ENCODE data around the gene EIF3K.

Gene EIF3K

DNA sequence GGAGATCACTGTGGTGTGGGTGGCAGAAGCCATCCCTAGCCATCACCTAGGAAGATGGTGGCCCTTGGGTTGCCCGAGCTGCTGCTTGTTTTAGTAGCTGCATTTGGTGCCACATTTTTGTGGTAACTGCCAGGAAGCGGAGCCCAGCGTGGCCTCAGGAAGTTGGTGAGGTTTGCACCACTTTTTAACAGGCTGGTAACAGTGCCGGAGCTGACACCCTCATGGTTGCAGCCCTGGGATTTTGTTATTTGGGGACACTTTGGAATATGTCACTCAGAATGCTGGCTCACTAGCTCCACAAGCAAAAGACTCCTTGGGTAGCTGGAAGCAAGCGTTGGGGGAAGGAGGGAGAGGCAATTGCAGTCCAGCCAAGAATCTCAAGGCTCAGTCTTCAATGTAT is 50.6 kb downstream of the EIF3K start:
- peak in 1 of 2 donors; percentile 41 for DNase-seq

DNA sequence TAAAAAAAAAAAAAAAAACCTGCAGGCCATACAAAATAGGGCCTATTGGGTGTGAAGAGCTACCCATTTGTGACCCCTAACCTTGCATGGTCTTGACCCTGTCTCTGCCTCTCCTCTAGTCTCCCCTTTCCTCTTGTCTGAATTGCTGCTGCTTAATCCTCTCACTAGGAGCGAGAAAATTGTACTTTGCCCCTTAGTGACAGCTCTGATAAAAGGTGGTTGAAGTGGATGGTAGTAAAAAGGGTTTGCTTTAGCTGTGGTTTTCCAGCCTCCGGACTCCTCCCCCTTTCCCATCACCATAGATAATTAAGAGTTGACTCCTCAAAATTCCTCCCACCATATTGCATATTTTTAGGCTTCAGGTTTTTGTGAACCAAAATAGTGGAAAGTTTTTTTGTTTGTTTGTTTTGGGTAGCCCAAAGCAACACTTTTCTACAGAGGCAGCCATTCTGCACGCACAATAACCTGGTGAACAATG is 52.0 kb downstream of the EIF3K start:
- DNase-seq, result no peak

DNA sequence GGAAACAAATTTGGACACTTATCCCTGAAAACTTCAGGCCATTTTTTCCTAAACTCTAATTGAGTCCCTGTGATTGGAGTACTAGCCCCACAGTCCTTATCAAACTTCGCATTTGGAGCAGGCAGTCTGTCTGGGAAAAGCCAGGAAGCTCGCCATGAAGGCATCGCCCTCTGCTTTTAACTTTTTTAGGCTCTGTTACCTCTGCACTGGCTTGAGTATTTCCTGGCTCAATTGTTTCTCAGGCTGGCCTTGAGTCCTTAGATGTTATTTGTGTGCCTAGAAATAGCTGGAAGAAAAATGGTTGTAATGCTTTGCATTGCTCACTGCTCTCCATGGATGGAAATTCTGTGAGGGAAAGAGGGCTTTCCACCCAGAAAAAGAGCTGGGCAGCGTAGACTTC is 52.7 kb downstream of the EIF3K start:
- no peak for DNase-seq

DNA sequence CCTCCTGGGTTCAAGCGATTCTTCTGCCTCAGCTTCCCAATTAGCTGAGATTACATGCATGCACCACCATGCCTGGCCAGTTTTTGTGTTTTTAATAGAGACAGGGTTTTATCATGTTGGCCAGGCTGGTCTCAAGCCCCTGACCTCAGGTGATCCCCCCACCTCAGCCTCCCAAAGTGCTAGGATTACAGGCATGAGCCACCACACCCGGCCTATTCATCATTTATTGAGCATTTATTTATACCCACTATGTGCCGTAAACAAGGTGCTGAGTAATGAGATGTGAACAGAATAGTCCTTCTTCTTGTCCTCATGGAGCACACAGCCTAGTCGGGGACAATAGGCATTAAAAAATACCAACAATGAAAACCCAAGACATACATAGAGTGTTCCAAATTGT is 54.0 kb downstream of the EIF3K start:
- no peak for DNase-seq

DNA sequence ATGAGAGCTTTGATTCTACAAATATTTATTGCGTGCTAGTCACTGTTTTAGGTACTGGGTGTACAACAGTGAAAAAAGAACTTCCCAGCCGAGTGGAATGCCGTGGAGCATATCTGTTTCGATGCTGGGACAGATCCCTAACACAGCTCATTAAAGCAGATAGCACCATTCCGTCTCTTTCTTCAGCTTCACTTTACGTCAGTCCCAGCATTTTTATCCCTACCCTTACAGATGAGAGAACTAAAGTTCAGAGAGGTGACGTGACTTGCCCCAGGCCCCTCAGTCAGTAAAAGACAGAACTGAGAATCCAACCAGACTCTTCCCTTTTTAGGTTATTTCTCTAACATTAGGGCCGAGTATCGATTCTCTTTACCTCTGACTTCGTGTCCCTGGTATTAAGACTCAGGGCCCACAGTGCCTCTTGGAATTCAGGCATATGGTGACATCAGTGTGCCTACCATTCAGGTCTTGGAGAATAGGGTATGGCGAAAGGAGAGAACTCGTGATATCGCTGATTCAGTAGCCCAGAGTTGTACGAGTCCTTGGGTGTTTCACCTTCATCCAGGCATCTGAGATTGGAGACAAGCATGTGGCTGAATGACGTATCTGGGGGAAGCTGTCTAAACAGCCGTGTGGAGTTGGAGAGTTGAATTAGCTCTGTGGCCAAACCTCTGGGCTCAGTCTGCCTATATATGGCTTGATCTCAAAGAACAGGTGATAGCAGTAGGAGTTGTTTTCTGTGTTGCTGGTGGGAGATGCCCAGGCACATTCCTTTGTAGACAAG is 55.6 kb downstream of the EIF3K start:
- no peak for DNase-seq

DNA sequence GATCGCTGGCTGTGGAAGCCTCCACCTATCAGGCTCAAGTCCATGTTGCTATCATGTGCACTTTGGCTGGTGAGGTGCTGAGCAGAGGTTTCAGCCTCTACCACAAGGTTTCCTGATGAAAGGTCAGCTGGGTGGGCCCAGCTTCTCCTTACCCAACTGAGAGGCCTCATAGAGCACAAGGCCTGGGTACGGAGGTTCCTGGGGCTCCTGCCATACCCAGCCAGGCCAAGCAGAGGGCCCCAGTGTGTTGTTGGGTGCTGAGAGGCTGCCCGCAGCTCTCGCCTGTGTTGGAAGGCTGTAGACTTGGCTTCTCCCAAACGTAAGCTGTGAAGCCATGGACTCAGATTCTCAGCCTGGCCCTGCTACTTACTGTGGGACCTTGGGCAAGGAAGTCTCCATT is 56.6 kb downstream of the EIF3K start:
- DNase-seq, result no peak

DNA sequence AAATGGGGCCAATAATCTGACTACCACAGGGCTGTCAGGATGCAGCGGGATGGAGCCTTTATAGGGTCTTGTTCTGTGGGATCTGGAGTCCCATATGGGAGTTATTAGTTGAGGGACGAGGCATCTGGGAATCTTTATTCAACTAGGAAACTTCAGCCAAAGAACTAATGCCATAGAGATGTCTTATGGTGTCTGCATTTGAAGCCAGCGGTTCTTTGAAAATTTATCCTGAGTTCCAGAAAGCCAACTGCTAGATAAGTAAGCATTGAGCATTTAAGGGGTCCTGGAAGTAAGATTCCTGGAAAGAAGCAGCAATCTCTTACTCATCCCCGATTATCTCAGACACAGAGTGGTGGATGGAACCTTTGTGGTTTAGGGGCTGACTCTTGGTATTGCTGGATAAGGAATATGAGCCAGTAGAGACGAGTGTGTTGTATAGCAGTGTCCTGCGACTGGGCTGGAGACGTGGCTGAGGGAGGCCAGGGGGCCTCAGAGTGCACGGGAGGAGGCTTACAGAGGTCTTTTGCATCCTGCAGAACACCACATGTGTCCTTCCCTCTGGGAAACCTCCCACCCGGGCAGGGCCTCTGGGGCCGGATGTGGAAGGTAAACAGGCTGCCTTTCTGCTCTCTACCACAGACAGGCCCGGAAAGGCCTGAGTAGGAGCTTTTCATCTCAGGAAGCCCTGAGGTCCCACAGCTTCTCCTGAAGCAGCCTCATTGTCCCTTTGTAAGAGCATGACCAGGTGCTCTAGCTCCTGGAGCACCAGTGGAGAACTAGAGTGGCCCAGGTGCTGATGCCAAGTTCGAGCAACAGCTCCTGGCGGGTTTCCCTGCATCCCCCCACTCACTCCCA is 57.3 kb downstream of the EIF3K start:
- no peak for DNase-seq

DNA sequence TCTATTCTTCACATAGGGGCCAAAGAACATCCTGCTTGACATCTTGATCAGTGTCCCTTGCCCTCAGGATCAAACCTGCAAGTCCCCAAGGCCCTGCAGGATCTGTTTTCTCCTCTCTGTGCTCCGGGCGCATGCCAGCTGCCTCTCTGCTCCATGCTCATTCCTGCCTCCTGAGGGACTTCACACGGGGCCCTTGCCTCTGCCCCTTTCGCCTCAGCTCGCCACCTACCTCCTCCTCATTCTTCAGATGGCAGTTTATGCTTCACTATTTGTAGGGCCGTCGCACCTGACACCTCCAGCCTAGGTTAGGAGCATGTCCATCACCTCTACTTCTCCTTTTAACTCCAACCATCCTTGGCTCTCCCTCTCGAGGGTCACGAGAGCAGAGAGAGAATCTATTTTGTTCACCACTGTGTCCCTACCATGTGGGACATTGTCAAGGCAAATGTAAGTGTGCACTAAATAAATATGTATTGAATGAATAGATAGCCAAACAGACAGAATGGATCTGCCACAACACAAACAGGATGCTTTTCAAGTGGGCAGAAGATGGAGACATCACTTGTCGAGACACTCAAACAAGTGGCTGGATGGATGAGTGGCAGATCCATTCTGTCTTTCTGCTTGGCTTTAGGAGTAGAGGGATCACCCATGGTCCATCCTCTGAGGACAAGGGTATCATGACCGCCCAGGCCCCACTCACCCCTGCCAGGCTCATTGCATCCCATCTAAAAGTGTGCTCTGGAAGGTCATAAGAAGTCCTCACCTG is 58.1 kb downstream of the EIF3K start:
- no peak for DNase-seq

DNA sequence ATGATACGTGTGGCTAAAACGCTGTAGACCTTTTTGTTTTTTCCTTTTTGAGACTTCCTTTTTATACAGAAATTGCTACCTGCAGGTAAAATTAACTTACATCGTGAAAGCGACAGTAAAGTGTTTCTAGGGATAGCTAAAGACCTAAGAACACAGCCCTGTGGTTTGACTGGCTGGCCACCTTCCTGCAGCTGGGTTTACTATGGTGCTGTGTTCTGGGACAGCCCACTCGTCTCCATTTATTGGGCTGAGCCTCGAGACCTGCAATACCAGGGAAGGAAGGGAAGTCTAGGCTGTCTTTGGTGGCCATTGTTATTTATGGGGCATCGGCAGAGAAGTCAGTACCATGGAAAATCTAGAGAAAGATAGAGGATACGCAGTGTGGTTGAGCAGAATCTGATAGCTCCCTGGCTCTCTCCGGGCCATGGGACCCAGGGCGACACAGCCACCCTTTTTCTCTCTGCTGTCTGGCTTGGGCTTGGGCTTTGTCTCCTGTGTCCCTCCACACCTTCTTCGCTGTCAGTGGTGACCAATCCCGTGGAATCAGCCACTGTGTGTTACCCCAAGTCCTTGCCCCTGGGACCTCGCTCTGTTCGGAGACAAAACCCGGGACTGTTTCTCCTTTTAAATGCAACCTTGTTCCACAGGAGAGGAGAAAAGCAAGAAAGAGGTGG is 59.4 kb downstream of the EIF3K start:
- no peak for DNase-seq

DNA sequence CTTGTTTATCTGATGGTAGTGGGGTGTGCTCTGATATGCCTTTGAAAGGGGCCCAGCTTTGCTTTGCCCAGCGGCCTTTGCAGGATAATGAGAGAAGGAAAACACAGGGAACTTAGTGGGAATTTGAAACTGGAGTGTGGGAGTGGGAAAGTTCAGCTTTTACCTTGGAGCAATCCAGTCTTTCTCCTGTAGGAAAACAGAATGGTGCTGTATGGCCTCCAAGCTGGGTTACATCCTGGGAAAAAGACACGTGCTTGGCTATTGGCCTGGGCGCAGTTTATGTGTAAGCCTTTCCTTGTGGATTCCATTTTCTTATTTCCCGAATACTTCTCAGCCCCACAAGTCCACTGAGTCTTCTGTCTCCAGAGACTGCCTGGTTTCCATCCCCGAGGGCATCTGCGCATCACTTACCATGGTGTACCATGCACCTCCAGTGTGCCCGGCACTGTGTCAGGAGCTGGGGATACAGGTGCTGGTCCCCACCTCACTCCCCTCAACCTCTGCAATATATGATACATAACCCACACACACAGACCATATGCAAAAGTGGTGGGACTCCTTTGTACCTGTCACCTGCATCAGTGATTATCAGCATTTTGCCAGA is 60.0 kb downstream of the EIF3K start:
- DNase-seq, result no peak

DNA sequence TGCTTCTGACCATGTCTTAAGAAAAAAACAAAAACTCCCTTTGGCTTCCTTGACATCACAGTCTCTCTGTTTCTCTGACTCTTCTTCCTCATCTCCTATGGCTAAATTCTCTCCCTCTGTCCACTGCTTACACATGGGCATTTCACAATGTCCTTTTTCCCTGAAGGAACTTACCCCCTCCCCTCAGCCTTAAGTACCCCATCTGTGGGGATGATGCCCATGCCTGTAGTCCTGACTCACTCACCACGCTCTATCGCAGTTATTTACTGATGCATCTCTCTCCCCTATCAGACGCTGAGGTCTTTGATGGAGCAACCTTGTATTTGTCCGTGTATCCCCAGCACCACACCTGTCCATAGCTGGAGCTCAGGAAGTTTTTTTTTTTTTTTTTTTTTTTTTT is 60.9 kb downstream of the EIF3K start:
- no peak for DNase-seq

DNA sequence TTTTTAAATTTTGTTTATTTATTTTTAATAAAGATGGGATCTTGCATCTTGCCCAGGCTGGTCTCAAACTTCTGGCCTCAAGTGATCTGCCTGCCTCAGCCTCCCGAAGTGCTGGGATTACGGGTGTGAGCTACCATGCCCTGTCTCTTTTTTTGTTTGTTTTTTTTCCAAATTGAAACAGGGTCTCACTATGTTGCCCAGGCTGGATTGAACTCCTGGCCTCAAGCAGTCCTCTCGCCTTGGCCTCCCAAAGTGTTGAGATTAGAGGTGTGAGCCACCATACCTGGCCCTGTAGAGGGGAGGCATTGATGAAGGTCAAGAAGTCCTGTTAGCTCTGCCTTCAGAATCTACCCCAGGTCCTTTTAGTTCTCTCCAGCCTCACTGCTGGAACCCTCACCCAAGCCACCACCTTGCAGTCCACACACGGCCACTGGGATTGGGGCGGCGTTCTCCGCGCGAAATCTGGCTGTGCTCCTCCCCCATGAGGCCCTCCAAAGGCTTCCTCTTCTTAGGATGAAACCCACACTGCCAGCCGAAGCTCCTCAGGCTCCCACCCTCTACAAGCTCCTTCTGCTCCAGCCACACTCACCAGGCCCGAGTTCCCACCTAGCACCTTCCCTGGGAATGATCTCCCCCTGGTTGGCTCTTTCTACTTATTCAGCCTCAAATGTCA is 63.3 kb downstream of the EIF3K start:
- DNase-seq, result no peak

DNA sequence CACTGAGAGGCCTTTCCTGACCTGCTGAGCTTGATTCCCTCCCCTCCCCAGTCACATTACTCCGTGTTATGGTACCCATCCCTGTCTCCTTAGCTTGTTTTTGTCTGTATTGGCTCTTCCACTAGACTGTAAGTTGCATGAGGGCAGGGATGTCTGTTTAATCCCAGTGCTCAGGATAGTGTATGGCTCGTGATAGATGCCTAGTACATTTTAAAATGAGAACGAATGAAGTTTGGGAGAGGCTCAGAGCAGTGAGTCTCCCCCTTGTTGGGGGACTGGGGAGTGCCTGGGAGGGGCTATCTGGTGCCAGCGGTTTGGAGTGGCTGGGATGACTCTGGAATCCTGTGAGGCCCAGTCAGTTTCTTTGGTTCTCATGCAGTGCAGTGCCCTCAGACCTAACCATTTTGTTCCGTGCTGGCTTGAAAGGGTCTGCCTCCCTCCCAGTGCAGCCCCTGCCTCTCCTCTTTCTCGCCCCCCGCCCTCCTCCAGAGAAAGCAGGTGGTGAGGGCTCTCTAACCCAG is 63.9 kb downstream of the EIF3K start:
- no peak for DNase-seq

DNA sequence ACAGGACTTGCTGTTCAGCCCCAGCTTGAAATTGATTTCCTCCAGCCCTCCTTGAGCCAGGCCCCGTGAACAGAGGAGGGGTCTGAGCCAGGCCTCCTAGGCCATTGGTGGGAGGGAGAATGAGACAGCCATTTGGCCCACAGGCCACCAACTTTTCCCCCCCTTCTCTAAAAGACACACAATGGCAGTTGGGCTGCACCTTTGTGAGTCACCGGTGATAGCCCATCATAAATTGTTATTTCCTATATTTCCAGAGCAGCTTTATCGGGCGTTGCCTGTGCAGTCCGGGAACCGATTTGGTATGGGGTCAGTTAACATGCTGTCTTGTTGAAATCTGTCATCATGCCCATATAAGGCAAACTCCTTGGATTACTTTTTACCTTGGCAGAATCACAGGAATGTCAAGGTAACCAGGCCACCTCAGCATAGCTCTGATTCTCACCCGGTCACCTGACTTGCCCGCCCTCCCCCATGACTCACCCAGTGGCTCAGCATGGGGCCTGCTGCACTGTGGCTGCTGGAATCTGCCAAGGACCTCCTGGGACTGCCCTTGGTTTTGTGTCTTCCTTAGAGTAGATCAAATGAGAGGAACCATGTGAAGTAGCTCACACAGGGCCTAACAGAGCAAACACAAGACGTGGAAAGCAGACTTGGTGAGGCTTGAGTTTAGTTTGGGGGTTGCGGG is 64.5 kb downstream of the EIF3K start:
- peak; percentile 46 to 64 for DNase-seq

DNA sequence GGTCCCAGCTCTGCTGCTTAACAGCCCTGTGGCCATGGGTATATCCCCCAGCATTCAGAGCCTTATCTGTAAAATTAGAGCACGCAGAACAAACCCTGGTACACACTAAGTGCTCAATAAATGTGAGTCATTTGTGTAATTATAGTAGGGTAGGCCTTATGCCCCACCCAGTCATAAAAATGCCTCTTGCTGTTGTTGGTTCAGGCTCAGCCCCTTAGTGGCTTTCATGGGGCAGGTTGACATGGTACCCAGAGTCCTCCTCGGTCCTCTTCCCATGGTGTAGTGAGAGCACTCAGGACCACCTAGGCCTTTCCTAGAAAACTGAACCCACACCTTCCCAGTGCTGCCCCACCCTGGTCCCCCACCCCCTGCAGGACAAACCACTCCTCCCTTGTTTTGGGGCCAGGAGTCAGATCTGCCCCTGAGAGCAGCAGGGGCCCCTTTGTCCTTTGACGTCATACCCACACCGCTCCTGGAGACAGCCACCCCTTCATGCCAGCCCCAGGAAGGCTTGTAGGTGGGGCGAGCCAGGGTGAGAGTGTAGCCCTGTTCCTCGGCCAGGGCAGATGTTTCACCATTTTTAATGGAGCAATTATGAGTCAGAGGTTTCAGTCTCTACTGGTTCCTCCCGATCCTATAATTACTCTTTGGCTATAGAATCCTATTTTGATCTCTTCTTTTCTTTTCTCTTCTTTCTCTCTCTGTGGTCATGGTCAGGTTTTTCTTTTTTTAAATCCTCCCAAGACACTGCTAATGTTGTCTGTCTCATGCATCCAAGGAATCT is 65.3 kb downstream of the EIF3K start:
- DNase-seq, result peak in 1 of 2 donors; percentile 46

DNA sequence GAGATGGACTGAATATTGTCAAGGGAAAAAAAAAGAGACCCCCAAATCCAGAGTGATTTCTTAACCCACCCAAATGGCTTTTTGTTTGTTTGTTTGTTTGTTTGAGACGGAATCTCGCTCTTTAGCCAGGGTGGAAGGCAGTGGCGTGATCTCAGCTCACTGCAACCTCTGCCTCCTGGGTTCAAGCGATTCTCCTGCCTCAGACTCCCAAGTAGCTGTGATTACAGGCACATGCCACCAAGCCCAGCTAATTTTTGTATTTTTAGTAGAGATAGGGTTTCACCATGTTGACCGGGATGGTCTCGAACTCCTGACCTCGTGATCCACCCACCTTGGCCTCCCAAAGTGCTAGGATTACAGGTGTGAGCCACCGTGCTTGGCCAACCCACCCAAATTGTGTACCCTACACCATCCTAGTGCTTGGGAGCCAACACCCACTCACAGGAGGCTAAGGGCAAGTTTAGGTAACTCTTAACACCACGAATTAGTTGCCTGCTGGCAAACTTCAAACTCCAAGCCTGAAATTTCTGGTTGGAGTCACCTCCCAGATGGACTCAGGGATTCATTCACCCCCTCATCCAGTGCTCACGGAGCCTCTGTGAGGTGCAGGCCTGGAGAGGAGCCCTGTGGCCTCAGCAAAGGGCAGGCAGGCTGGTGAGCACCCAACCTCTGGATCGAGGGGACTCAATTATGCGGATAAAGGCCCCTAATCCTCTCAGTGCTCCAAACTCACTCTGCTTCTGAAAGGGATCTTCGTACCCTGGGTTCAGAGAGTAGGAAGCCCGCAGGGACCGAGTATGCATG is 66.1 kb downstream of the EIF3K start:
- no peak for DNase-seq

DNA sequence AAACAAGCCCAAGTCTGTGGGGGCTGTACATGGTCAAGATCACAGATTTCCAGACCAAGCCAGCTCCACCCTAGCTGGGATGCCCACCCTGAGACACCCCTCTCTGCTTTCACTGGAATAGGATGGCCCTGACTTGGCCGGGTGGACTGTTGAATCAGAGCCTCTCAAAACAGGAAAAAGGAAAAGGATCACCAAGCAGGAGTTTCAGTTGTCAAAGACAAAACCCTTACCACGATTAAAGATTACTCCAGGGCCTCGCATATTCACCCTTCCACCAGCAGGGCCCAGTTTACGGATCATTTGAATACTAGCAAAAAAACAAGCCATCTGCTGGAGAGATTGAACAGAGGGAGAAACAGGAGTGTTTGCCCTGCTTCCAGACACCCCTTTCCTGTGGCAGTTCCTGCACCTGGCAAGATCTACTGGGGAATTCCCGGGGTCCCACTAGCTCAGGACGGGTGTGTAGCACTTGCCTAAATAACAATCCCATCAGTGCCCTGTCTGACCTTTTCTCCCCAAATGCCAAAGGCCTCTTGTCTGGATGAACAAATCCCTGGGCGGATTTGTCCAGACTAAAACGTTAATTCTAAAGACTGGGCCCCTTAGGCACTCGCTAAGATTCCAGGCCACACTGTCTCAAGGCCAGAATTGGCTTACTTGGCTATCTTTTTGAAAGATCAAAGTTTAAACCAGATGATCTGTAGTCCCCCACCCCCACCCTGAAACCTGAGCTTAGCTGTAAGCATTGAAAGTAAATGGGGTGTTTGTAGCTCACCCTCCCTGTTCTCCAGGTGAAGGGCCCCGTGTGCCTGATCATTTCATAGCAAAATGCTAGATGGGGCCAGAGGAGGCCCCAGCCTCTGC is 66.9 kb downstream of the EIF3K start:
- no peak for DNase-seq

DNA sequence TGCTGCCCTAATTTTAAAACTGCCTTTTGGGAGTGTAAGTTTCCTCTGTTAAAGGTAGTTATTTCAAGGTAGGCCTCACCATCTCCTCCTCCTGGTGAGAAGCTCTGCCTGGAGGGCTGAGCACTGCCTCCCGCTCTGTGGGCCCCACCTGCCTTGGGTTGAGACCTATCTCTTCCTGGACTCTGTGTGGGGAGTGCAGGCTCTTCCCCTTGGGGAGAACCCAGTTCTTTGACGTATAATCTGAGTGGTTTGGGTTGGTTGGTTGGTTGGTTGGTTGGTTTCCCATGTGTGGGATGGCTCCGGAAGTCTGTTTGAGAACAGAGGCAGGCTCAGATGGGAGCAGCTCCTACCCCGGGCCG is 67.5 kb downstream of the EIF3K start:
- peak in 1 of 2 donors; percentile 43 for DNase-seq

Measured in bone marrow (tissue), 2 donors.